Liver (tissue), 9 donors: ENCODE measurements around the gene TWIST1. TPM values are rescaled to one million over a fixed set of nuclear protein-coding genes. Genes with fewer than 3 reads are reported as not detected.

Experiments
- DNase-seq: peaks from one replicate; pipeline ENCODE4 v3.0.0-alpha.2; 2017; ENCODE audit warnings: low spot score
- H3K27ac ChIP-seq, 2 donors: one replicate each; pipeline ENCODE4 v1.7.0; 2013; ENCODE audit warnings: inconsistent platforms in 2 of 2, low read length in 2 of 2, control low read depth in 1 of 2, low read depth in 1 of 2, mild to moderate bottlenecking in 1 of 2
- H3K27me3 ChIP-seq, 4 donors: one replicate each; pipeline versions ENCODE4 v1.6.1 to v1.7.0; 2013; ENCODE audit warnings: low read length in 3 of 4, inconsistent platforms in 1 of 4, mild to moderate bottlenecking in 1 of 4, moderate library complexity in 1 of 4; ENCODE audit not compliant: control insufficient read depth in 4 of 4, insufficient read depth in 4 of 4
- H3K36me3 ChIP-seq, 4 donors: one replicate each; pipeline versions ENCODE4 v1.6.1 to v1.7.0; 2013; ENCODE audit warnings: low read length in 3 of 4, mild to moderate bottlenecking in 3 of 4, low read depth in 1 of 4, moderate library complexity in 1 of 4; ENCODE audit not compliant: control insufficient read depth in 4 of 4, insufficient read depth in 3 of 4
- H3K4me1 ChIP-seq, 4 donors: one replicate each; pipeline versions ENCODE4 v1.6.1 to v1.7.0; 2013; ENCODE audit warnings: low read length in 3 of 4, mild to moderate bottlenecking in 3 of 4, moderate library complexity in 1 of 4; ENCODE audit not compliant: control insufficient read depth in 4 of 4, insufficient read depth in 4 of 4
- H3K4me3 ChIP-seq, 3 donors: one replicate each; pipeline versions ENCODE4 v1.6.1 to v1.7.0; 2013; ENCODE audit warnings: low read length in 3 of 3, control low read depth in 1 of 3, low read depth in 1 of 3, mild to moderate bottlenecking in 1 of 3
- H3K9ac ChIP-seq, 2 donors: one replicate each; pipeline ENCODE4 v1.7.0; 2013; ENCODE audit warnings: low read length in 2 of 2, mild to moderate bottlenecking in 2 of 2, moderate library complexity in 2 of 2, control low read depth in 1 of 2, low read depth in 1 of 2
- H3K9me3 ChIP-seq, 4 donors: one replicate each; pipeline versions ENCODE4 v1.6.1 to v1.7.0; 2013; ENCODE audit warnings: low read length in 3 of 4; ENCODE audit not compliant: control insufficient read depth in 4 of 4
- FOXA1 ChIP-seq: IDR thresholded peaks from 2 replicates; pipeline ENCODE4 v1.6.1; 2016; ENCODE audit warnings: antibody characterized with exemption
- FOXA2 ChIP-seq: IDR thresholded peaks from 2 replicates; pipeline ENCODE4 v1.6.1; 2016; ENCODE audit warnings: antibody characterized with exemption
- GABPA ChIP-seq, 2 donors: IDR thresholded peaks in 1 of 2; conservative IDR thresholded peaks in 1 of 2; 2 replicates each; pipeline ENCODE4 v1.6.1; 2016; ENCODE audit warnings: antibody characterized with exemption in 2 of 2, mild to moderate bottlenecking in 1 of 2, moderate library complexity in 1 of 2
- HNF4A ChIP-seq, 2 donors: conservative IDR thresholded peaks; 2 replicates each; pipeline ENCODE4 v1.6.1; 2016; ENCODE audit warnings: antibody characterized with exemption in 2 of 2, mild to moderate bottlenecking in 2 of 2
- HNF4G ChIP-seq: IDR thresholded peaks from 2 replicates; pipeline ENCODE4 v1.6.1; 2016; ENCODE audit warnings: antibody characterized with exemption
- JUND ChIP-seq, 2 donors: IDR thresholded peaks; 2 replicates each; pipeline ENCODE4 v1.6.1; 2016; ENCODE audit warnings: antibody characterized with exemption in 2 of 2
- NR2F2 ChIP-seq: IDR thresholded peaks from 2 replicates; pipeline ENCODE4 v1.6.1; 2016; ENCODE audit warnings: antibody characterized with exemption
- RAD21 ChIP-seq, 2 donors: IDR thresholded peaks; 2 replicates each; pipeline ENCODE4 v1.6.1; 2016; ENCODE audit warnings: antibody characterized with exemption in 2 of 2, mild to moderate bottlenecking in 2 of 2
- RXRA ChIP-seq, 2 donors: IDR thresholded peaks; 2 replicates each; pipeline ENCODE4 v1.6.1; 2017 to 2018; ENCODE audit warnings: antibody characterized with exemption in 2 of 2, mild to moderate bottlenecking in 1 of 2
- SP1 ChIP-seq: IDR thresholded peaks from 2 replicates; pipeline ENCODE4 v1.6.1; 2018; ENCODE audit warnings: antibody characterized with exemption, mild to moderate bottlenecking
- TAF1 ChIP-seq: conservative IDR thresholded peaks from 2 replicates; pipeline ENCODE4 v1.6.1; 2016; ENCODE audit warnings: antibody characterized with exemption, mild to moderate bottlenecking
- YY1 ChIP-seq: IDR thresholded peaks from 2 replicates; pipeline ENCODE4 v1.6.1; 2016; ENCODE audit warnings: antibody characterized with exemption, mild to moderate bottlenecking
- WGBS: extraction: QIAGEN DNeasy Blood & Tissue Kit; methylation state at CpG from one replicate; pipeline ENCODE4 v1.1.7; 2013; 5-methylcytosine and 5-hydroxymethylcytosine counted together
- polyA plus RNA-seq, 2 donors: library from polyadenylated mRNA; stranded (reverse) in 1 of 2; unstranded in 1 of 2; fragments of 200-250 nt in 1 of 2; fragments of >200 nt in 1 of 2; fragmentation: Nextera tagmentation in 1 of 2; extraction: Ambion mirVana in 1 of 2; gene quantifications; one replicate each; pipeline versions ENCODE4 v1.2.1 to v1.2.3, GENCODE V29; 2013 to 2015
- total RNA-seq, 2 donors: library from RNA; depleted of rRNA; stranded (reverse); fragments of >200 nt; gene quantifications; one replicate each; pipeline ENCODE4 v1.2.3, GENCODE V29; 2014
- TF ChIP-seq, protein P1 (sequence below): IDR thresholded peaks from 2 replicates; pipeline ENCODE4 v1.6.1; 2016; ENCODE audit warnings: antibody characterized with exemption
- TF ChIP-seq, protein P2 (sequence below): IDR thresholded peaks from 2 replicates; pipeline ENCODE4 v1.6.1; 2016; ENCODE audit warnings: antibody characterized with exemption
- TF ChIP-seq, protein P3 (sequence below): IDR thresholded peaks from 2 replicates; pipeline ENCODE4 v1.6.1; 2016; ENCODE audit warnings: antibody characterized with exemption
- TF ChIP-seq, protein P4 (sequence below): IDR thresholded peaks from 2 replicates; pipeline ENCODE4 v1.6.1; 2016; ENCODE audit warnings: antibody characterized with exemption, mild to moderate bottlenecking
- donor health status: healthy.
- donor health status: healthy.
- donor health status: healthy.
- donor health status: healthy.
- donor health status: healthy.

TWIST1 gene
- total and polyA plus RNA-seq, 4 donors, result 0.15 to 0.19 (median 0.17) TPM; not detected in 1

DNA sequence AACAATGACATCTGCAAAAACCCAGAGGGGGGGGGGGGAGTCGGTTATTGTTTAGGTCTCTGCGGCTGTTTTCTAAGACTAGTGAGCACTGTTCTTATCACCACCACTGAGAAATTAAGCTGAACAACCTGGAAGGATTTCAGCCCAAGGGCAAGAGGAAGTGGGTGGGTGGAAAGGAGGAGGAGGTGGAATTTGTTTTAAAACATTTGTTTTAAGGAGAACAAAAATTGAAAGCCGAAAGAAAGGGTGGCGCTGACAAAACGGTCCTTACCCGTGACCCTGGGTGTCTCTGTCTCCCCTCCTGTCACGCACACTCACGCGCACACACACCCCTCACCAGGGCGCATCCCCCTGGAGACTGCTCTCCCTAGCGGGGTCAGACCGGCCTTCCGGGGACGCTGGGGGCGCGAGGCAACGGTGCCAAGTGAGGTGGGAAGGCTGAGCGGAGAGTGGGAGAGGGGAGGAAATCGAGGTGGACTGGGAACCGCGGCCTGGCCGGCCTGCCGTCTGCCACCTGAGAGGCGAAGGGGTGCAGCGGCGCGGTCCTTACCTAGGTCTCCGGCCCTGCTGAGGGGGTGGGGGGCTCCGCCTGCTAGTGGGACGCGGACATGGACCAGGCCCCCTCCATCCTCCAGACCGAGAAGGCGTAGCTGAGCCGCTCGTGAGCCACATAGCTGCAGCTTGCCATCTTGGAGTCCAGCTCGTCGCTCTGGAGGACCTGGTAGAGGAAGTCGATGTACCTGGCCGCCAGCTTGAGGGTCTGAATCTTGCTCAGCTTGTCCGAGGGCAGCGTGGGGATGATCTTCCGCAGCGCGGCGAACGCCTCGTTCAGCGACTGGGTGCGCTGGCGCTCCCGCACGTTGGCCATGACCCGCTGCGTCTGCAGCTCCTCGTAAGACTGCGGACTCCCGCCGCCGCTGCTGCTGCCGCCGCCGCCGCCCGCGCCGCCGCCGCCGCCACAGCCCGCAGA is 1.0 kb downstream of the TWIST1 start:
- H3K9ac ChIP-seq, result no peak overlapping the region
- H3K36me3 ChIP-seq, result no peaks in the 10 kb centered on the region
- no peak overlapping the region for H3K27ac ChIP-seq
- H3K27me3 ChIP-seq, result peaks cover 0 to 16% (median 12%) of the 10 kb centered on the region in 4 donors
- TF ChIP-seq HNF4G, result no peak
- TF ChIP-seq, protein P1, sequence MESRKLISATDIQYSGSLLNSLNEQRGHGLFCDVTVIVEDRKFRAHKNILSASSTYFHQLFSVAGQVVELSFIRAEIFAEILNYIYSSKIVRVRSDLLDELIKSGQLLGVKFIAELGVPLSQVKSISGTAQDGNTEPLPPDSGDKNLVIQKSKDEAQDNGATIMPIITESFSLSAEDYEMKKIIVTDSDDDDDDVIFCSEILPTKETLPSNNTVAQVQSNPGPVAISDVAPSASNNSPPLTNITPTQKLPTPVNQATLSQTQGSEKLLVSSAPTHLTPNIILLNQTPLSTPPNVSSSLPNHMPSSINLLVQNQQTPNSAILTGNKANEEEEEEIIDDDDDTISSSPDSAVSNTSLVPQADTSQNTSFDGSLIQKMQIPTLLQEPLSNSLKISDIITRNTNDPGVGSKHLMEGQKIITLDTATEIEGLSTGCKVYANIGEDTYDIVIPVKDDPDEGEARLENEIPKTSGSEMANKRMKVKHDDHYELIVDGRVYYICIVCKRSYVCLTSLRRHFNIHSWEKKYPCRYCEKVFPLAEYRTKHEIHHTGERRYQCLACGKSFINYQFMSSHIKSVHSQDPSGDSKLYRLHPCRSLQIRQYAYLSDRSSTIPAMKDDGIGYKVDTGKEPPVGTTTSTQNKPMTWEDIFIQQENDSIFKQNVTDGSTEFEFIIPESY, result no peak
- no peak for TF ChIP-seq RAD21 (IDR thresholded peaks at IDR 0.05)
- no peak for TF ChIP-seq YY1
- no peak for TF ChIP-seq SP1
- TF ChIP-seq, protein P2, sequence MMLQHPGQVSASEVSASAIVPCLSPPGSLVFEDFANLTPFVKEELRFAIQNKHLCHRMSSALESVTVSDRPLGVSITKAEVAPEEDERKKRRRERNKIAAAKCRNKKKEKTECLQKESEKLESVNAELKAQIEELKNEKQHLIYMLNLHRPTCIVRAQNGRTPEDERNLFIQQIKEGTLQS, result no peak
- TF ChIP-seq, protein P3, sequence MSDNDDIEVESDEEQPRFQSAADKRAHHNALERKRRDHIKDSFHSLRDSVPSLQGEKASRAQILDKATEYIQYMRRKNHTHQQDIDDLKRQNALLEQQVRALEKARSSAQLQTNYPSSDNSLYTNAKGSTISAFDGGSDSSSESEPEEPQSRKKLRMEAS, result no peak
- TF ChIP-seq, protein P4, sequence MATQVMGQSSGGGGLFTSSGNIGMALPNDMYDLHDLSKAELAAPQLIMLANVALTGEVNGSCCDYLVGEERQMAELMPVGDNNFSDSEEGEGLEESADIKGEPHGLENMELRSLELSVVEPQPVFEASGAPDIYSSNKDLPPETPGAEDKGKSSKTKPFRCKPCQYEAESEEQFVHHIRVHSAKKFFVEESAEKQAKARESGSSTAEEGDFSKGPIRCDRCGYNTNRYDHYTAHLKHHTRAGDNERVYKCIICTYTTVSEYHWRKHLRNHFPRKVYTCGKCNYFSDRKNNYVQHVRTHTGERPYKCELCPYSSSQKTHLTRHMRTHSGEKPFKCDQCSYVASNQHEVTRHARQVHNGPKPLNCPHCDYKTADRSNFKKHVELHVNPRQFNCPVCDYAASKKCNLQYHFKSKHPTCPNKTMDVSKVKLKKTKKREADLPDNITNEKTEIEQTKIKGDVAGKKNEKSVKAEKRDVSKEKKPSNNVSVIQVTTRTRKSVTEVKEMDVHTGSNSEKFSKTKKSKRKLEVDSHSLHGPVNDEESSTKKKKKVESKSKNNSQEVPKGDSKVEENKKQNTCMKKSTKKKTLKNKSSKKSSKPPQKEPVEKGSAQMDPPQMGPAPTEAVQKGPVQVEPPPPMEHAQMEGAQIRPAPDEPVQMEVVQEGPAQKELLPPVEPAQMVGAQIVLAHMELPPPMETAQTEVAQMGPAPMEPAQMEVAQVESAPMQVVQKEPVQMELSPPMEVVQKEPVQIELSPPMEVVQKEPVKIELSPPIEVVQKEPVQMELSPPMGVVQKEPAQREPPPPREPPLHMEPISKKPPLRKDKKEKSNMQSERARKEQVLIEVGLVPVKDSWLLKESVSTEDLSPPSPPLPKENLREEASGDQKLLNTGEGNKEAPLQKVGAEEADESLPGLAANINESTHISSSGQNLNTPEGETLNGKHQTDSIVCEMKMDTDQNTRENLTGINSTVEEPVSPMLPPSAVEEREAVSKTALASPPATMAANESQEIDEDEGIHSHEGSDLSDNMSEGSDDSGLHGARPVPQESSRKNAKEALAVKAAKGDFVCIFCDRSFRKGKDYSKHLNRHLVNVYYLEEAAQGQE, result no peak
- H3K4me1 ChIP-seq, result peaks cover 0 to 18% (median 10%) of the 10 kb centered on the region in 4 donors
- 3% methylated on average over 70 of the region's 70 CpGs for WGBS
- peak overlapping the region in 2 of 3 donors; percentile 3 to 61 for H3K4me3 ChIP-seq
- DNase-seq, result no peak
- H3K9me3 ChIP-seq, result peaks cover 0 to 1% (median 0%) of the 10 kb centered on the region in 4 donors

DNA sequence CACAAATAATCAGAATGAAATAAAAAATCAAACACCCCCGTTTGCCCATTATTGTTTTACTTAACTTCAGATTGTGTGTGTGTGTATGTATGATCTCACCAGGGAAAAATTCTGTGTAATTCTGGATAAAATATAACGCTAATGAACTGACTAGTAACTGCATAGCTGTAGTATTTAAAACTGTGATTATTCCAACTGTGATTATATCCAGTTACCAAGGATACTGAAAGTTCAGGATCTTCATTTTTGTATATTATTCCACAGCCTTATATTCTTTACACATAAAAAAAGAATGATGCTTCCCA is 2.9 kb downstream of the TWIST1 start:
- Histone ChIP-seq H3K4me3 (no peak overlapping the region), H3K9ac (no peak overlapping the region), H3K36me3 (no peaks in the 10 kb centered on the region), H3K27me3 (peaks cover 0 to 24% (median 13%) of the 10 kb centered on the region in 4 donors), H3K27ac (no peak overlapping the region), H3K4me1 (peaks cover 0 to 18% (median 10%) of the 10 kb centered on the region in 4 donors), H3K9me3 (peaks cover 0 to 1% (median 0%) of the 10 kb centered on the region in 4 donors)
- TF ChIP-seq TAF1 (no peak), HNF4A (conservative IDR thresholded peaks at IDR 0.05) (no peak), JUND (IDR thresholded peaks at IDR 0.05) (no peak), FOXA2 (no peak), RXRA (IDR thresholded peaks at IDR 0.05) (no peak), HNF4G (no peak), FOXA1 (no peak), GABPA (IDR thresholded peaks at IDR 0.05 in 1 of 2, conservative IDR thresholded peaks at IDR 0.05 in 1 of 2) (no peak), NR2F2 (no peak)
- TF ChIP-seq, protein P3, result no peak
- TF ChIP-seq, protein P2, result no peak
- TF ChIP-seq, protein P4, result no peak
- 22% methylated on average over 2 of the region's 2 CpGs for WGBS
- DNase-seq, result no peak
